ENCODE data around the gene MEIS1.

Gene MEIS1

GRCh38 chr2:66587216-66587615 lies 152.3 kb downstream of the MEIS1 start:
- TF ChIP-seq, protein P1, sequence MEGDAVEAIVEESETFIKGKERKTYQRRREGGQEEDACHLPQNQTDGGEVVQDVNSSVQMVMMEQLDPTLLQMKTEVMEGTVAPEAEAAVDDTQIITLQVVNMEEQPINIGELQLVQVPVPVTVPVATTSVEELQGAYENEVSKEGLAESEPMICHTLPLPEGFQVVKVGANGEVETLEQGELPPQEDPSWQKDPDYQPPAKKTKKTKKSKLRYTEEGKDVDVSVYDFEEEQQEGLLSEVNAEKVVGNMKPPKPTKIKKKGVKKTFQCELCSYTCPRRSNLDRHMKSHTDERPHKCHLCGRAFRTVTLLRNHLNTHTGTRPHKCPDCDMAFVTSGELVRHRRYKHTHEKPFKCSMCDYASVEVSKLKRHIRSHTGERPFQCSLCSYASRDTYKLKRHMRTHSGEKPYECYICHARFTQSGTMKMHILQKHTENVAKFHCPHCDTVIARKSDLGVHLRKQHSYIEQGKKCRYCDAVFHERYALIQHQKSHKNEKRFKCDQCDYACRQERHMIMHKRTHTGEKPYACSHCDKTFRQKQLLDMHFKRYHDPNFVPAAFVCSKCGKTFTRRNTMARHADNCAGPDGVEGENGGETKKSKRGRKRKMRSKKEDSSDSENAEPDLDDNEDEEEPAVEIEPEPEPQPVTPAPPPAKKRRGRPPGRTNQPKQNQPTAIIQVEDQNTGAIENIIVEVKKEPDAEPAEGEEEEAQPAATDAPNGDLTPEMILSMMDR (IDR thresholded peaks at IDR 0.05; ENCODE audit: insufficient read depth, low read length, poor library complexity, severe bottlenecking): no peak
- Histone ChIP-seq H3K4me3 (replicated peaks; ENCODE audit: low read depth, low read length) (no peak overlapping the region), H3K27me3 (replicated peaks; ENCODE audit: control insufficient read depth, insufficient read depth, low read length) (no peaks in the 10 kb centered on the region; the same call in none of the 2 replicates), H3K36me3 (ENCODE audit: control insufficient read depth, insufficient read depth, low read length) (no peaks in the 10 kb centered on the region)
- no peak for DNase-seq (ENCODE audit: extremely low read depth, insufficient read length)

DNA sequence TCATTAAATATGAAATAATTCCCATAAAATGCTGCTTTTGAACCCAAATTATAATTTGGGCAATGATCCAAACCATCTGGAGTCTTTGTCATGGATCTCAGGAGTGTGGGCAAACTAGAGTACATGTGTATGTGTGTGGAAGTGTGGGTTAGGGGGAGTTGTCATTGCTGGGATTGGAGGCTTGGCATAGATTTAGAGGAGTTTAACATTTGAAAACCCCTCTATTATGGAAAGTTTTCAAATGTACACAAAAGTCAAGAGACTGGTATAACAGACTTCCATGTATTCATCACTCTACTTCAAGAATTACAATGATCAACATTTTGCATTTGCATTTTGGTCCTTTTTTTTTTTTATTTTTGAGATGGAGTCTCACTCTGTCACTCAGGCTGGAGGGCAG lies 159.1 kb downstream of the MEIS1 start:
- no peak for DNase-seq (ENCODE audit: extremely low read depth, insufficient read length)
- TF ChIP-seq, protein P1 (IDR thresholded peaks at IDR 0.05; ENCODE audit: insufficient read depth, low read length, poor library complexity, severe bottlenecking): no peak
- no peak overlapping the region for H3K4me3 ChIP-seq (replicated peaks; ENCODE audit: low read depth, low read length)
- no peaks in the 10 kb centered on the region for H3K36me3 ChIP-seq (ENCODE audit: control insufficient read depth, insufficient read depth, low read length)
- H3K27me3 ChIP-seq (replicated peaks; ENCODE audit: control insufficient read depth, insufficient read depth, low read length): no peaks in the 10 kb centered on the region

DNA sequence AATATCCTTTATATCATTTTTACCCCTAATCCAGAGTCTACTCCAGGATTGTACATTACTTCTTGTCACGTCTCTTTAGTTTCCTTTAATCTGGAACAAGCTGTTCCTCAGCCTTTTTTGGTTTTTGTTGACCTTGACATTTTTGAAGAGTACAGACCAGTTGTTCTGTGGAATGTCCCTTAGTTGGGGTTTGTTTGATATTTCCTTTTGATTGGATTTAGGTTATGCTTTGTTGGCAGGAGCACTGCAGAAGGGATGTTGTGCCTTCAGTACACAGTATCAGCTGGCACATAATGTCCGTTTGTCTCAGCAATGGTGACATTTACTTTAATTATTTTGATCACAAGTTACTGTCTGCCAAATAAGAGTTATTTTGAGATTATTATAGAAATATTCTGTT lies 160.6 kb downstream of the MEIS1 start:
- DNase-seq (ENCODE audit: extremely low read depth, insufficient read length): no peak

GRCh38 chr2:66596256-66596655 lies 161.3 kb downstream of the MEIS1 start:
- TF ChIP-seq, protein P1 (IDR thresholded peaks at IDR 0.05; ENCODE audit: insufficient read depth, low read length, poor library complexity, severe bottlenecking): no peak
- H3K27me3 ChIP-seq (replicated peaks; ENCODE audit: control insufficient read depth, insufficient read depth, low read length): no peaks in the 10 kb centered on the region
- no peak overlapping the region for H3K4me3 ChIP-seq (replicated peaks; ENCODE audit: low read depth, low read length)
- no peak for DNase-seq (ENCODE audit: extremely low read depth, insufficient read length)
- no peaks in the 10 kb centered on the region for H3K36me3 ChIP-seq (ENCODE audit: control insufficient read depth, insufficient read depth, low read length)

More for the DNA sequence above, 160.6 kb downstream of the MEIS1 start:
- Histone ChIP-seq H3K4me3 (replicated peaks; ENCODE audit: low read depth, low read length) (no peak overlapping the region), H3K27me3 (replicated peaks; ENCODE audit: control insufficient read depth, insufficient read depth, low read length) (no peaks in the 10 kb centered on the region), H3K36me3 (ENCODE audit: control insufficient read depth, insufficient read depth, low read length) (no peaks in the 10 kb centered on the region)
- TF ChIP-seq, protein P1 (IDR thresholded peaks at IDR 0.05; ENCODE audit: insufficient read depth, low read length, poor library complexity, severe bottlenecking): no peak

DNA sequence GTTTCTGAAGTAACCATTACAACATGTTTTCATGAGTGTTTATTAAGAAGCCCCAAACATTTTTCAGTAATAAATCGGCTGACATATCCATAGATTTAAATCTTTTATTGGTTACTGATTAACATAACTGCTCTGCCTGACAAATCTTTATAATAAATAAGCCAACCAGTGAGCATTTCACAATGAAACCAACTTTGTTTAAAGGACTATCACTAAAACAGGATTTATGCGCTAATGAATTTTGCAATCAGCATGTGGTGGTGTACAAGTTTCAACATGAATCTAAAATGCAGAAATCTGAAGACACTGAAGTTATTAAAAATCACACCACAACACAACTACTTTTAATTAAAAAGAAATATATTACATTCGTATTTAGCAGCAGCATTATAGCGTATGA lies 166.7 kb downstream of the MEIS1 start:
- Histone ChIP-seq H3K4me3 (replicated peaks; ENCODE audit: low read depth, low read length) (no peak overlapping the region), H3K27me3 (replicated peaks; ENCODE audit: control insufficient read depth, insufficient read depth, low read length) (no peaks in the 10 kb centered on the region), H3K36me3 (ENCODE audit: control insufficient read depth, insufficient read depth, low read length) (no peaks in the 10 kb centered on the region)
- TF ChIP-seq, protein P1 (IDR thresholded peaks at IDR 0.05; ENCODE audit: insufficient read depth, low read length, poor library complexity, severe bottlenecking): no peak
- no peak for DNase-seq (ENCODE audit: extremely low read depth, insufficient read length)

- TF ChIP-seq, protein P1 (IDR thresholded peaks at IDR 0.05; ENCODE audit: insufficient read depth, low read length, poor library complexity, severe bottlenecking): no peak
- Histone ChIP-seq H3K4me3 (replicated peaks; ENCODE audit: low read depth, low read length) (no peak overlapping the region), H3K27me3 (replicated peaks; ENCODE audit: control insufficient read depth, insufficient read depth, low read length) (no peaks in the 10 kb centered on the region), H3K36me3 (ENCODE audit: control insufficient read depth, insufficient read depth, low read length) (no peaks in the 10 kb centered on the region)
- no peak for DNase-seq (ENCODE audit: extremely low read depth, insufficient read length)
These were observed 167.4 kb downstream of the MEIS1 start for GRCh38 chr2:66602341-66602740.

Data from GM06990 (cell line).